ENCODE data around the gene UIMC1. TPM values are rescaled to one million over a fixed set of nuclear protein-coding genes. Genes with fewer than 3 reads are reported as not detected.

The UIMC1 gene
- total and polyA plus RNA-seq, 2 donors (not counting 1 experiment from before 2014, with no cell fraction given) = 49.2 to 98.1 TPM

DNA sequence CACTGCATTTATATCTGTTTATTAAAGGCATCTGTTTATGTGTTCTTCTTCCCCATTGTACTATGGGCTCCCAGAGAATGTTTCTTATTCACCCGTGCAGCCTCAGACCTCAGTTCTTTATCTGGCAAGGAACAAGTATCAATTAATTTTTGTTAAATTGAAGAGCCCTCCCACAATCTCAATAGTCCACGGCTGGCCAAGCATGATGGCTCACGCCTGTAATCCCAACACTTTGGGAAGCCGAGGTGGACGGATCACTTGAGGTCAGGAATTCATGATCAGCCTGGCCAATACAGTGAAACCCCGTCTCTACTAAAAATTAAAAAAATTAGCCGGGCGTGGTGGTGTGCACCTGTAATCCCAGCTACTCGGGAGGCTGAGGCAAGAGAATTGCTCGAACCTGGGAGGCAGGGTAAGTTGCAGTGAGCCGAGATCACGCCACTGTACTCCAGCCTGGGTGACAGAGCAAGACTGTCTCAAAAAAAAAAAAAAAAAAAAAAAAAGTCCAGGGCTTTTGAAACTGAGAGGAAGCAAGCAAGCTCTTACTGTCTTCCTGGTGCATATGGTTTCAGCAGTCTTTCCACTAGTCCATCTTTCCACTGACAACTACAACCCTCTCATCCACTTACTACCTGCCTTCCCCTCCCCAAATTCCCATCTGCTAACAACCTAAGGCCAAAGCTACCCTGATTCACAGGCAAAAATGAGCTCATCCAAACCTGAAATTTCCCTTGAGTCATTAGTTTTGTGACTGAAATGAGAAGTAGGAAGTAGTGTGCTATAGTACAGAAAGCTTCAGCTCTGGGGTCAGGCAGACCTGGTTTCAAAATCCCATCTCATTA, 105.1 kb downstream of the UIMC1 start:
- ATAC-seq (ENCODE audit: low read depth) (no peak), DNase-seq (no peak)
- Mint-ChIP-seq H3K4me1 (peaks cover 16% of the 10 kb centered on the region), H3K9me3 (ENCODE audit: insufficient read depth) (no peaks in the 10 kb centered on the region), H3K27ac (no peak overlapping the region), H3K27me3 (peaks cover 5% of the 10 kb centered on the region), H3K4me3 (no peak overlapping the region)
- Histone ChIP-seq H3K27me3 (replicated peaks in 1 of 4; ENCODE audit: control extremely low read depth in 1 of 4, control insufficient read depth in 3 of 4, insufficient read depth in 4 of 4, low read length in 3 of 4) (no peaks in the 10 kb centered on the region), H4K20me1 (ENCODE audit: control insufficient read depth, insufficient read depth, low read length, poor library complexity, severe bottlenecking) (no peaks in the 10 kb centered on the region), H3K9ac (ENCODE audit: low read length) (no peak overlapping the region), H3K9me3 (ENCODE audit: control extremely low read depth in 1 of 3, control insufficient read depth in 2 of 3, insufficient read depth in 1 of 3, low read length in 2 of 3) (no peaks in the 10 kb centered on the region), H3K27ac (ENCODE audit: low read length in 2 of 2) (peak overlapping the region in 1 of 2 donors; percentile 48), H3K79me2 (ENCODE audit: control insufficient read depth, insufficient read depth, low read length) (no peaks in the 10 kb centered on the region), H2AFZ (ENCODE audit: insufficient read depth, low read depth, low read length, poor library complexity, severe bottlenecking) (no peak overlapping the region), H3K4me1 (ENCODE audit: control insufficient read depth in 2 of 2, insufficient read depth in 2 of 2, low read length in 2 of 2) (peaks cover 5 to 11% of the 10 kb centered on the region in 2 donors), H3K36me3 (replicated peaks in 1 of 2; ENCODE audit: control extremely low read depth in 1 of 2, control insufficient read depth in 1 of 2, extremely low read depth in 1 of 2, insufficient read depth in 2 of 2, low read length in 1 of 2) (peaks cover 16 to 32% of the 10 kb centered on the region in 2 experiments), H3K4me2 (replicated peaks; ENCODE audit: low read depth, low read length, poor library complexity, severe bottlenecking) (no peak overlapping the region), H3K4me3 (ENCODE audit: control extremely low read depth in 1 of 5, extremely low read depth in 1 of 5, insufficient read depth in 1 of 5, low read depth in 2 of 5, low read length in 4 of 5) (no peak overlapping the region)
- CTCF ChIA-PET = no interaction called here
- TF ChIP-seq CTCF (IDR thresholded peaks at IDR 0.05) = no peak
- no peak for TF ChIP-seq EZH2 (IDR thresholded peaks at IDR 0.05; ENCODE audit: borderline replicate concordance, insufficient read depth, low read depth, low read length, poor library complexity, severe bottlenecking)
- POLR2A ChIA-PET = no interaction called here
- intact Hi-C loops (cut with micrococcal nuclease) = no loop called here
- 89% methylated on average over 11 of the region's 12 CpGs for WGBS (ENCODE audit: insufficient coverage)

- WGBS (ENCODE audit: insufficient coverage) = 92% methylated on average over 3 of the region's 7 CpGs
- H3K4me3 ChIP-seq (ENCODE audit: control extremely low read depth in 1 of 5, extremely low read depth in 1 of 5, insufficient read depth in 1 of 5, low read depth in 2 of 5, low read length in 4 of 5) = no peak overlapping the region
- H3K27me3 ChIP-seq (replicated peaks in 1 of 4; ENCODE audit: control extremely low read depth in 1 of 4, control insufficient read depth in 3 of 4, insufficient read depth in 4 of 4, low read length in 3 of 4) = no peaks in the 10 kb centered on the region
- H3K4me2 ChIP-seq (replicated peaks; ENCODE audit: low read depth, low read length, poor library complexity, severe bottlenecking) = no peak overlapping the region
- CTCF ChIA-PET = no interaction called here
- intact Hi-C loops (cut with micrococcal nuclease) = no loop called here
- H2AFZ ChIP-seq (ENCODE audit: insufficient read depth, low read depth, low read length, poor library complexity, severe bottlenecking) = no peak overlapping the region
- H3K9me3 ChIP-seq (ENCODE audit: control extremely low read depth in 1 of 3, control insufficient read depth in 2 of 3, insufficient read depth in 1 of 3, low read length in 2 of 3) = peaks cover 0 to 2% (median 0%) of the 10 kb centered on the region in 3 donors
- H3K79me2 ChIP-seq (ENCODE audit: control insufficient read depth, insufficient read depth, low read length) = no peaks in the 10 kb centered on the region
- Mint-ChIP-seq H3K9me3 (ENCODE audit: insufficient read depth) (no peaks in the 10 kb centered on the region), H3K27me3 (peaks cover 5% of the 10 kb centered on the region), H3K27ac (no peak overlapping the region), H3K4me1 (peaks cover 16% of the 10 kb centered on the region), H3K4me3 (no peak overlapping the region)
- POLR2A ChIA-PET = no interaction called here
- ATAC-seq (ENCODE audit: low read depth) (no peak), DNase-seq (no peak)
- peaks cover 5 to 11% of the 10 kb centered on the region in 2 donors for H3K4me1 ChIP-seq (ENCODE audit: control insufficient read depth in 2 of 2, insufficient read depth in 2 of 2, low read length in 2 of 2)
- no peaks in the 10 kb centered on the region for H4K20me1 ChIP-seq (ENCODE audit: control insufficient read depth, insufficient read depth, low read length, poor library complexity, severe bottlenecking)
- H3K27ac ChIP-seq (ENCODE audit: low read length in 2 of 2) = no peak overlapping the region
- no peak for TF ChIP-seq EZH2 (IDR thresholded peaks at IDR 0.05; ENCODE audit: borderline replicate concordance, insufficient read depth, low read depth, low read length, poor library complexity, severe bottlenecking)
- TF ChIP-seq CTCF (IDR thresholded peaks at IDR 0.05) = no peak
- peaks cover 12 to 25% of the 10 kb centered on the region in 2 experiments for H3K36me3 ChIP-seq (replicated peaks in 1 of 2; ENCODE audit: control extremely low read depth in 1 of 2, control insufficient read depth in 1 of 2, extremely low read depth in 1 of 2, insufficient read depth in 2 of 2, low read length in 1 of 2)
- no peak overlapping the region for H3K9ac ChIP-seq (ENCODE audit: low read length)
Measured at GRCh38 chr5:176900780-176901204, 105.8 kb downstream of the UIMC1 start.

Data from B cell (primary cell).